HL-60/S4 (cell line): Measurements from ENCODE around the gene RNF14.
"Not testable (repeated sequence)": the region's sequence is repeated elsewhere in the genome, so short reads cannot be mapped to it uniquely, and the experiment has no call there.

Experiments
- in situ Hi-C: fragments of 300-500 bp; cut with MboI; formaldehyde crosslinking; loops from 2 replicates; pipeline ENCODE4 v1.14.3; 2022; ENCODE audit warnings: low sequenced_read_pairs

The RNF14 gene

DNA sequence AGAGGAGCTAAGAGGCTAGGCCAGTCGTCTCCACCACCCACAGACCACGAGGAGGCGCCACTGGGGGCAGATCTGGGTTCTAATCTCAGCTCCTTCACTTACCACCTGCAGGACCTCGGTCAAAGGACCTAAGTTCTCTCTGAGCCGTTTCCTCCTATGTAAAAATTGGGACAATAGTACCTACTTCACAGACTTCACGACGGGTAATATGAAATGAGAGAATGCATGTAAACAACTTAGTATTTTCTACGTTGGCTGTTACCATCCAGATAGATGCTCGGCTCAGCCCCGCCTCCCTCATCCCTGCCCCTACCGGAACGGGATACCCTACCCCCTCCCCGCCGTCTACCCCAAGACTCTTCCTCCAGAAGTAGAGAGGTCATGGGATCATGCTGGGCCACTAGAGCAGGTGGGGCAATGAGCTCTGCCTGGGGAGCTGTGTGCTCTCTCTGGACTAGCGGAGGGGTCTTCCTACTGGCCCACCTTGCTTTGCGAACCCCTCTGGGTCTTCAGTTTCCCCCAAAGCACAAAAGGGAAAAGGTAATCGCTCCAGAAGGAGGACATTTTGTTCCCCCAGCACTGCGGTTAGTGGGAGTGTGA, 43.4 kb downstream of the RNF14 start:
- in situ Hi-C loops, result loop anchor here (25.0 kb wide), 1 partner anchor 550 kb away; no protein-coding TSS in a partner anchor

DNA sequence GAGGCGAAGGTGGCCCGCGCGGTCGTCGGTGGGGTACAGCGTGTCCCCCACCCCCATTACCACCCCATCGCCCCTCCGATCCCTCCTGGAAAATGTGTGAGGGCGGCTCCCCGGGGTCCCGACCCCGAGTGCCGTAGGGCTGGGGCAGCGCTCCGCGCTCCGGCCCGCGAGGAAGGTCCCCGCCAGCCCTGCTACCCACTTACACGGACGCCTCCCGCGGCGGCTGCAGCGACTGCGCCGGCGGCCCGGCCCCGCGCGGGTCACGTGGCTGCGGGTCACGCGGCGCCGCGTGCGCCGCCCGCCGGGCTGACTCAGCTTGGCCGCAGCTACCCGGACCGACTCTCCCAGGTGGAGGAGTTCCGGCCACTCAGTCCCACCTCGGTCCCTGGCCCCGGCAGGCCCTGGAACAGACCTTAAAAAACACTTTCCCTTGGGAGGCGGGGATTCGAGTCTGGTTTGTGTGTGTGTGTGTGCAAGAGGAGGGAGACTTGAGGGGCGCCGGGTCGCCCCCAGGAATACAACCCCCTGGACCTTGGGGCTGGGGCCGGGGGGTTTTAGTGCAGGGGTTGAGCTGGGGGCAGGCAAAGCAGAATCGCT, 44.0 kb downstream of the RNF14 start, which contains the start of gene GNPDA1:
Gene GNPDA1, minus strand, starts transcription at position 236 of the 597 bp plus-strand sequence. CDS start 992 bp downstream, outside the sequence.
- in situ Hi-C loops, result loop anchor here (25.0 kb wide), 1 partner anchor 549 kb away; no protein-coding TSS in a partner anchor

DNA sequence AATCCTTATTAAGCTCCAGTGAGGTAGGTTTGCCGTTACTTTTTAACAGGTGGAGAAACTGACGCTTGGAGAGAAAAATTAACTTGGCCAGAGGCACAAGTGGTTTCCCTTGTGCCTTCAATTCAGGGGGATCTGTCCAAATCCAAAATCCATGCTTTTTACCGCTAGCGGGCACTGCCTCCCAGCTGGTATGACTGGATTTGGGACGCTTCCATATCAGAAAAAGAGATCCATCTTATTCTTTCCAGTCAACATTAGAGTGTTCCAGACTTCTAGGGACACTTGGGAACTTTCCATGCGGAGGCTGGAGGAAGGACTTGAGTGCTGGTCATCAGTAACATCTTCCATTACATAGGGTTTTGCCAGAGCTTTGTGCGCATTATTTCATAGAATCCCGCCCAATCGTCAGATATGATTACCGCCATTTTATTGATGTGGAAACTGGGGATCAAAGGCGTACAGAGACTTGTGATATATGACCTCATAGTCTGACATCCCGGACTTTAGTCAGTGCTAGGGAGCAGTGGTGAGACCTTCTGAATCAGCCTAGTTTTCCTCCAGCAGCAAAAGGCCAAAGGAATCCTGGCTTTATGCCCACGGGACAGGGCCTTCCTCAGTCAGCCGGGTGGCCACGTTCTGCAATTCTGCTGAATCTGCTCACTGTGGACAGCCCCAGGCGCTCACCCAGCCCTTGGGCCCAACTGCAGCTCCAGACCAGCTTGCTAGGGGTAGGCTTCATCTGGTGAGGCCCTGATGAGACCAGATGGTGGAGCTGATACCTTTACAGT, 45.0 kb downstream of the RNF14 start:
- in situ Hi-C loops, result loop anchor here (25.0 kb wide), 1 partner anchor 548 kb away; no protein-coding TSS in a partner anchor

DNA sequence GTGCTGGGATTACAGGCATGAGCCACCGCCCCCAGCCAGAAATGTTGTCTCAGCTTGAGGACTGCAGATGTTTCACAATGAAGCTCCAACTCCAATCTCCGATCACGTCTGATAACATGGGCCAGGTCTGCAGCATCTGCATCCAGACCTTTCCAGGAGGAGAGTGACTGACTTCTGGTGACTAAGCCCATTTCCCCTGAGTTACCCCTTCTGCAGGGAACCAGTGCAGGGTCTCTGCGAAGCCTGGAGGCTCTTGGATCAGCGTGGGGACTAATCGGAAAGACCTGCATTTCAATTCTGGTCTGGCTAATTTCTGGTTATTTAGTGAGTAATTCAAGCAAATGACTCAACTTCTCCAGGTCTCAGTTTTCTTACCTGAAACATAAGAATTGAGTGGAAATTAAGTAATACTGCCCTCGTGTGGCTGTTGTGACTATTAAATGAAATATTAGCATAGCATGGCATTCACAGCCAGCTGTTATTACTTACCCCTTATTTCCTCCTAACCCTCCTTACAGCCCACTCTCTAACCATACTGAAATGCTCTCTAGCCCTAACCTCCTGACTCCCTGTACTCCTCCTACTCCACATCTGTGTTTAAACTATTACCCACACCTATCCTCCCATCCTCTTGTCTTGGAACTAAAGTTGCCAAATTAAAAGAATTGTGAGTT, 46.1 kb downstream of the RNF14 start:
- in situ Hi-C loops, result loop anchor here (25.0 kb wide), 1 partner anchor 547 kb away; no protein-coding TSS in a partner anchor

DNA sequence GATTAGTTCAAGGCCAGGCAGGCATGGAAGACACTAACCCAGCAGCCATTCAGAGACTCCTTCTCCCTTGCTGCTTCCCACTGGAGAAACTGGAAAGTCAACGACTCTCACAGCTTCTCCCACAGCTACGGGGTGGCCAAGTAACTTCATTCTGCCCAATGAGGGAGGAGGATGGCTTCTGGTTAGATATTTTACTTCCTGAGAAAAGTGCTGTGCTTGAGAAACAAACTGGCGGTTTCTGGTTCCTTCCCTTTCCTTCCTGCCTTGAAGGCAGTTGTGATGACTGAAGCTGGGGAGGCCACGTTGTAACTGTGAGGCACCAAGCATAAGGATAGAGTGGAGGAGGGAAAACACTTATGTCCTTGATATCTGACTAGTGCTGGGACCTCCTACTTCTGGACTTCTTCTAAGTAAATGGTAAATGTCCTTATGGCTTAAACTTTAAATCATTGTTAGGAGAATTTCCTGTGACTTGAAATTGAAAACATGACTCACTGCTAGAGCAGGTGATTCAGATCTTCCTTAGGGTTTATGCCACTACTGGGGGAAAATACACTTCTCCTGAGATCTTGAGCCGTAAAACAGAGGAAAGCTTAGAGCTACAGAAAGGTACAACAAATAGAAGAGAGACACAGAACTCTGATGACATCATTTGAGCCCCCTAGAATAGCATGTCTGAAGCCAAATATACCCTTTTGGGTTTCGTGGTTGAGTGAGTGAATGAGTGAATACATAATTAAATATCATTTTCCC, 47.1 kb downstream of the RNF14 start:
- in situ Hi-C loops, result loop anchor here (25.0 kb wide), 1 partner anchor 546 kb away; no protein-coding TSS in a partner anchor

DNA sequence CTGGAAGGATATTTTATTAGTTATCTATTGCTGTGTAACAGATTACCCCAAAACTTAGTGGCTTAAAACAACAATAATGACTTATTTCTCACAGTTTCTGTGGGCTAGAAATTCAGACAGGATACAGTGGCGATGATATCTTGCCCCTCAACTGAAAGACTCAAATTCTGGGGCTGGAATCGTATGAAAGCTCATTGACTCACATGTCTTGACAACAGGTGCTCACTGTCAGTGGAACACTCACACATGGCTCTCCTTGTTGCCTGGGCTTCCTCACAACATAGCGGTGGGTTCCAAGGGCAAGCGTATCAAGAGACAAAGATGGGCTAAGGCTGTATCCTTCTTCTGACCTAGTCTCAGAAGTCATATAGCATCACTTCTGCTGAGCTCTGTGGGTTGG, 47.7 kb downstream of the RNF14 start:
- in situ Hi-C loops, result loop anchor here (25.0 kb wide), 1 partner anchor 546 kb away; no protein-coding TSS in a partner anchor

DNA sequence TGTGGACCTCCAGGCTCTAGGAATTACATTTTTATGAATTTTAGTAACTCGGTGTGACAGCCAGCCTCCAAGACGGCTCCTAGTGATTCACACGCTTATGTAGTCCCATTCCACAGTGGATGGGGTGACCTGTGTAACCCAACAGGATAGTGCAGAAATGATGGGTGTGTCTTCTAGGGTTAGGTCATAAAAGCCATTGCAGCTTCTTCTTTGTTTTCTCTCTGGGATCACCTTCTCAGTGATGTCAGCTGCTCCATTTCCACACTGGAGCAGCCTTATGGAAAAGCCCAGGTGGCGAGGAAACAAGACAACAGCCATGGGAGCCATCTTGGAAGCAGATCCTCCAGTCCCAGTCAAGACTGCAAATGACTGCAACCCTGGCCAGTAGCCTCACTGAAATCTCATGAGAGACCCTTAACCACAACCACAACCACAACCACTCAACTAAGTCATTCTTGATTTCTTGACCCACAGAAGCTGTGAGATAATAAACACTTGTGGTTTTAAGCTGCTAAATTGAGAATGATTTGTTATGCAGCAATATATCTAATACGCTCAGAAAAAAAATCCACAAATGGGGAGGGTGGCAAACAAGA, 49.0 kb downstream of the RNF14 start:
- in situ Hi-C loops, result loop anchor here (25.0 kb wide), 1 partner anchor 544 kb away; no protein-coding TSS in a partner anchor

DNA sequence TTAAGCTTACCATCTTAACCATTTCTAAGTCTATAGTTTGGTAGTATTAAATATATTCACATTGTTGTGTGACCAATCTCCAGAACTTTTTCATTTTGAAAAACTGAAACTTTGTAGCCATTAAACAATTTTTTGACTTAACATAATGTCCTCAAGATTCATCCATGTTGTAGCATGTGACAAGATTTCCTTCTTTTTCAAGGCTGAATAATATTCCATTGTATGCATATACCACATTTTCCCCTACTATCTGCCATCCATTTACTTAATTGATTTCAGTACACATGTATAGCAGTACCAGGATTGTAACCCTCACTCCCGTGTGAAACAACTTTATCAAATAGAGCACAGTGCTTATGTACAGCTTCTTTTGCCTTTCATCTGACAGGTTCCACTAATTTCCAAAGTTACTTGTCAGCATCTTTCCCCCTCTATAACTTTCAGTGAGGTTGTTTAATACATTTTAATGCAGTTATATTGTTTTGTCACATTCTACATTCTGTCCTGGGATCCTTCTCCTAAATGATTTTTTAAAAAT, 51.3 kb downstream of the RNF14 start:
- in situ Hi-C loops, result loop anchor here (25.0 kb wide), 1 partner anchor 542 kb away; no protein-coding TSS in a partner anchor

DNA sequence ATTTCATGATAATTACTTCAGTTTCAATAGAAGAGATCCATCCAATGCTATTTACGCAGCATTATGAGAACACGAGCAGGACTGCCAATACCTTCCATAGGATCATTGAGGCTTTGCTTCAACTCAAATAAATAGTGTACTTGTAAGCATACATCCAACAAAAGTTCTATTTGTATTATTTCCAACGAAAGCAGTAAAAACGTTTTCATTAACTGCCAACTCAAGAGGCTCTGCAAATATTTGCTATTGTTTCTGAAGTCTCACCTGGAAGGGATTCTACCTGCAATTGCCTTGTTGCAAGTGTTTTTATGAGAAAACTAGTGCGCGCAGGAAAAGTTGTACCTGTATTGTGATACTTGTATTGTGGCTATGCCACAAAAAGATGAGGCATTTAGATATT, 54.9 kb downstream of the RNF14 start:
- in situ Hi-C loops, result loop anchor here (25.0 kb wide), 1 partner anchor 538 kb away; no protein-coding TSS in a partner anchor

DNA sequence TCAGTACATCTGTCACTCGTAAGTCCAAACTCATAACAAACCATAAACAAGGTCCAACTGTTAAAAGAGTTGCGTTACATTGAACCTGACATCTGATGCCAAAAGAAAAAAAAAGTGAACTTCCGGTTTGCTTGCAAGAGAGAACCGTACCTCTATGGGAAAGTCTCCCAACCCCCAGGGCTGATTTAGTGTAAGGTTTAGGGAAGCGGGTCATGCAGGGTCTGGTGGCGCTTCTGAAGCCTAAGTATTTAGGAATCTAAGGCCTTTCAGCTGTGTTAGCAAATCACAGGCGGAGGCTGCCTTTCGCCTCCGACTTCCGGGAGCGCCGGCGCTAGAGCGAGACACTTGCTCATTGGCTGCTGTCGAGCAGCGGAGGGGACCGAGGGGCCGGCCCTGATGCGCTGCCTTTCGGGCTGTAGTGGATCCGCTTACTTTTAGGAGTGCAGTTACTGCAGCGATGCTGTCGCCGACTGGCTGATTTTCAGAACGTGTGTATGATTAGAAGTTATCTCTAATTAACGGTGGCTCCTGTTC, 55.9 kb downstream of the RNF14 start:
- in situ Hi-C loops, result loop anchor here (25.0 kb wide), 1 partner anchor 537 kb away; no protein-coding TSS in a partner anchor

DNA sequence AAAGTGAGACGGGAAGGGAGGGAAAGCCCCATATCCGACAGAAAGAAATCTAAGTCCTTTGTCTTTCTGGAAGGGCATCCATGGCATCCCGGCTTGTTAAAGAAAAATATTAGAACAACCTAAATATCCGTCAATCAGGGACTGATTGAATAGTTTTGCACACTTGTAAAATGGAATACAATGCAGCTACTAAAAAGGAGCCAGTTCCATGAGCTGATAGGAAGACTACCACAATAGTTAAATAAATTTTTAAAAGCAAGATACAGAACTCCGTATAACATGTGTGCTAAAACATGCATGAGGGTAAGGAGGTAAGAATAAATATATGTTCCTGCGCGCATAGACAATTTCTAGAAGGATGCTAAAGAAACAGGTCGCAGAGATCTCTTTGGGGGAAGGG, 56.7 kb downstream of the RNF14 start:
- in situ Hi-C loops, result no loop called here

DNA sequence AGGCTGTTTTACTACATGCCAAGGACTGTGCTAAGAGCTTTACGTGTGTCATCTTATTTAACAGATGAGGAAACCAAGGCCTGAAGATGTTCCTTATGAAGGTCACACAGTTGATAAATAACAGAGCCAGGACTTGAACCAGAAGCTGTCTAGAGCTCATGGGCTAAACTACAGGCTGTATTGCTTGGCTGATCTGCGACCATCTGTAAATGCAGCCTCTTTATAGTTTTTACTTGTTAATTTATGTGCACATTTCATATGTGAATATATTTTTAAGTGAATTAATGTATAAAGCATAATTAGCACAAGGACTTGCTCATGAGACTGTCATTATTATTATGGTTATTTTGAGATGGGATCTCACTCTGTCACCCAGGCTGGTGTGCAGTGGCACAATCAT, 63.2 kb downstream of the RNF14 start:
- in situ Hi-C loops, result no loop called here

DNA sequence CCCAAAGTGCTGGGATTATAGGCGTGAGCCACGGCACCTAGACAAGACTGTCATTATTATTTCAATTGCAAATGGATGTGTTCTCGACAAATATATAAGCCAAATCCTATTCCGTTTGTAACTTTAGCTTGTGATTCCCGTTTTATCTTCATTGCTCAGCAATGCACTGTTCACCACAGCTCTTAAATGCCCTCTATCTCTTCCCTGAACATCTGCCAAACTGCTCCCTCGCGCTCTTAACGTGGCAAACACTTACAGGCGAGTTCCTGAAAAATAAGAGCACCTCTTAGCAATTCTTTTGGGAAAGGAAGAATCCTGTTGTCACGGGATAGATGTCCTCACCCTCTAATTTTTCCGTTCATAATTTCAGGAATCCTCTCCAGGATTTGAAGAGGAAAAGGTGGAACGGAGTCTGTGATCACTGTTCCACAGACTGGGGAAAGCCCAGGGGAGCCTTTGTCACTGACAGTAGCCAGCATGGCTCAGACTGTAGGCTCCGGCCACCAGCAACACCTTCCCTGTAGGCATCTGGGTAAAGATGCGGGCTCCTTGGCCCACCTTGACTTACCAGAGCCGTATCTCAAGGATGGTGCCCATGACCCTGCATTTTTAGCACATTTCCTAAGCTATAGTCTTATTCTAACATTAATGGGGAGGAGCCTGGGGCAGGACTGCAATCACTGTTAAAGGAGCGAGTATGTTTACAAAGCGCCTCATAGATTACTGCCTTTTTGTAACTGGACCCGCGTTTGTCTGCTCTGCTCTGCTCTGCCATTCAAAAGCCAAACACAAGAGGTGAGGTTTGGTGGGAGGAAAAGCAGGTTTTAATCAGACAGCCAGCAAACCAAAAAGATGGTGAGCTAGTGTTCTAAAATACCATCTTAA, 64.1 kb downstream of the RNF14 start:
- in situ Hi-C loops, result no loop called here

DNA sequence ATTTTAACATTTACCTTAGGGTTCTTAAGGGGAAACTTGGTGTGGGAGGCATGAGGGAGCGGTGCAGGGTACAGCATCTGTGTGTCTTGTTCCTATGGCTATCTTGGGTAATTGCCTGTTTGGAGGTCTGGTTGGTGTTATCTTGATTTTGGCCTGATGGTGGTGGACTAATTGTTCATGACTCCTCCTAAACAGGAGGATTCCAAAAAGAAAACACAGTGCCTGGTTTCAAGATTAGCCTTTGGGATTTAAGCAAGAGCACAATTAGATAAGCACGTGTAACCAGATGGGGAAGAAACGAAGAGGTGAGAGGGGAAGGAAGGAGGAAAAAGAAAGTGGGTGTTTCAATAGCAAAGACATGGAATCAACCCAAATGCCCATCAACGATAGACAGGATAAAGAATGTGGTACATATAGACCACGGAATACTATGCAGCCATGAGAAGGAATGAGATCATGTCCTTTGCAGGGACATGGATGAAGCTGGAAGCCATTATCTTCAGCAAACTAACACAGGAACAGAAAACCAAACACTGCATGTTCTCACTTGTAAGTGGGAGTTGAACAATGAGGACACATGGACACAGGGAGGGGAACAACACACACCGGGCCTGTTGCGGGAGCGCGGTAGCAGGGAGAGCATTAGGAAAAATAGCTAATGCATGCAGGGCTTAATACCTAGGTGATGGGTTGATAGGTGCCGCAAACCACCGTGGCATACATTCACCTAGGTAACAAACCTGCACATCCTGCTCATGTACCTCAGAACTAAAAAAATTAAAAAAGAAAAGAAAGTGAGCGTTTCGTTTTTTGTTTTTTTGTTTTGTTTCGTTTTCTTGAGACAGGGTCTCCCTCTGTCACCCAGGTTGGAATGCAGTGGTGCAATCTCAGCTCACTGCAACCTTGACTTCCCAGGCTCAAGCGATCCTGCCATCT, 65.0 kb downstream of the RNF14 start:
- in situ Hi-C loops, result not testable (repeated sequence)

DNA sequence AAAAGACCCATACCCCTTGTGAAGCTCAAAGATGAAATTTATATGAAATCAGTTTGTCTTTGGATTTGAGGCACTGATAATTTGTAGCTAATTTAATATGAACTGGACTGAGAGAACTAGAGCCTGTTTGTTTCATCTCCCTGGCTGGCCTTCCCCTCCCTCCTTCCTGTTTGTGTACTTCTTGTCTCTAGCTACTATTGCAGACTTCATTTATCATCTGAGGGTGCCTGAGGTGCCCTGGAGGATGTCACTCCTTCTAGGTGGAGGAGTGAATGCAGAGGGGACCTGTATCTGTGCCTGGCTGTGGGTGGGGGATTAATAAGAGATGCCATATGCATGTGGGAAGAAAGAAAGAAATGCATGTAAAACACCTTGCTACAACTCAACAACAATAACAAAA, 66.1 kb downstream of the RNF14 start:
- in situ Hi-C loops, result no loop called here

DNA sequence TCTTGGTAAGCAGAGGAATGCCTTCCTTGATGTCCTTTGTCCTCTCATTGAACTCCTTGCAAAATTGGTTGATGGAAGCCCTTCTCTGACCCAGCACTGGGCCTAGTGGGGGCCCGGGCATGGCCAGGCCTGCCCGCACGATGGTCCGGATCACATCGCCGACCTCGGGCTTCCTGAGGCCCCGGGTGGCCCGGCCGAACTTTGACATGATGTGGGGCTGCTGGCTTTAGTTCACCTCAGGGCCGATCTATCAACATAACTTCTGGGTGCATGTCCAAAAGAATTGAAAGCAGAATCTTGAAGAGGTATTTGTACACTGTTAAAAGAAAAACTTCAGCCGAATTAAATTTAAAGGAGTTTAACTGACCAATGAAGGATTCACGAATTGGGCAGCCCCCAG, 68.0 kb downstream of the RNF14 start:
- in situ Hi-C loops, result no loop called here

DNA sequence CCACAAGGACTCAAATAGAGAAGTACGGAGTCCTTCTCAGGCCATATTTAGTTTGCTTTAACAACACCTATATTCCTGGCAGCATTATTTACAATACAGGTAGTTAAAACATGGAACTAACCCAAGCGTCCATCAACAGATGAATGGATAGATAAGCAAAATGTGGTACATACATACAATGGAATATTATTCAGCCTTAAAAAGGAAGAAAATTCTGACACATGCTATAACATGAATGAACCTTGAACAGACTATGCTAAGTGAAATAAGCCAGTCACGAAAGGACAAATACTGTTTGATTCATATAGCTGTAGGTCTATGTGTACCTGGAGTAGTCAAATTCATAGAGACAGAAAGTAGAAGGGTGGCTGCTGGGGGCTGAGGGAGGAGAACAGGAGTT, 68.7 kb downstream of the RNF14 start:
- in situ Hi-C loops, result not testable (repeated sequence)
